Vagina (tissue), 2 donors: Measurements from ENCODE around the gene ALG12. TPM values are rescaled to one million over a fixed set of nuclear protein-coding genes. Genes with fewer than 3 reads are reported as not detected.

Experiments
- DNase-seq, 2 donors: peaks; one replicate each; pipeline ENCODE4 v3.0.0-alpha.2; 2017; ENCODE audit errors: extremely low spot score in 2 of 2
- H3K27ac ChIP-seq: fragments of 200-600 bp; sonication (generic); one replicate; pipeline ENCODE4 v1.5.1; 2019
- H3K27me3 ChIP-seq: fragments of 200-600 bp; sonication (generic); one replicate; pipeline ENCODE4 v1.5.1; 2019
- H3K36me3 ChIP-seq, 2 donors: fragments of 200-600 bp; sonication (generic); one replicate each; pipeline ENCODE4 v1.5.1; 2017 to 2019
- H3K4me1 ChIP-seq: fragments of 200-600 bp; sonication (generic); one replicate; pipeline ENCODE4 v1.5.1; 2019
- H3K4me3 ChIP-seq, 2 donors: fragments of 200-600 bp; sonication (generic); 1 replicate in 1 of 2; 2 replicates in 1 of 2; pipeline ENCODE4 v1.5.1; 2016 to 2019
- H3K9me3 ChIP-seq: fragments of 200-600 bp; sonication (generic); one replicate; pipeline ENCODE4 v1.5.1; 2019
- CTCF ChIP-seq, 3 experiments: fragments of 450-650 bp in 2 of 3; fragments of 200-600 bp in 1 of 3; sonication (generic) in 1 of 3; IDR thresholded peaks; one replicate each; pipeline ENCODE4 v1.5.1; 2017 to 2019; ENCODE audit warnings: antibody characterized with exemption in 3 of 3, mild to moderate bottlenecking in 2 of 3, moderate library complexity in 2 of 3
- POLR2A ChIP-seq, 2 donors: fragments of 450-650 bp; IDR thresholded peaks; one replicate each; pipeline ENCODE4 v1.6.1; 2017; ENCODE audit warnings: antibody characterized with exemption in 2 of 2, mild to moderate bottlenecking in 2 of 2, moderate library complexity in 2 of 2
- POLR2AphosphoS5 ChIP-seq, 2 donors: sonication (generic); formaldehyde crosslinking; IDR thresholded peaks; one replicate each; pipeline ENCODE4 v1.9.0; 2017; ENCODE audit warnings: antibody characterized with exemption in 2 of 2, mild to moderate bottlenecking in 2 of 2, low read depth in 1 of 2; ENCODE audit not compliant: insufficient read depth in 1 of 2
- intact Hi-C: fragments of 100-400 bp; cut with DNase I; formaldehyde crosslinking; loops from one replicate; pipeline ENCODE4 v1.15.1; 2023
- total RNA-seq: library from RNA; depleted of rRNA; stranded (reverse); fragments of >200 nt; gene quantifications from one replicate; pipeline ENCODE4 v1.2.3, GENCODE V29; 2016

The ALG12 gene
- total RNA-seq, 1 donor from 2014 or later: 21.4 TPM

GRCh38 chr22:49906799-49907290, 11.4 kb downstream of the ALG12 start:
- no peaks in the 10 kb centered on the region for H3K9me3 ChIP-seq
- no peaks in the 10 kb centered on the region for H3K4me1 ChIP-seq
- no peaks in the 10 kb centered on the region for H3K27me3 ChIP-seq
- no peak for TF ChIP-seq CTCF (IDR thresholded peaks at IDR 0.05)
- no peak for TF ChIP-seq POLR2AphosphoS5 (IDR thresholded peaks at IDR 0.05; ENCODE audit: insufficient read depth in 1 of 2, low read depth in 1 of 2)
- no peak for TF ChIP-seq POLR2A (IDR thresholded peaks at IDR 0.05)
- DNase-seq: no peak
- intact Hi-C loops: no loop called here
- H3K36me3 ChIP-seq: peaks cover 0 to 57% of the 10 kb centered on the region in 2 donors
- H3K27ac ChIP-seq: no peak overlapping the region
- H3K4me3 ChIP-seq: no peak overlapping the region

GRCh38 chr22:49906071-49906798, 12.0 kb downstream of the ALG12 start:
- no peak overlapping the region for H3K27ac ChIP-seq
- H3K9me3 ChIP-seq: no peaks in the 10 kb centered on the region
- no peaks in the 10 kb centered on the region for H3K4me1 ChIP-seq
- H3K36me3 ChIP-seq: peaks cover 0 to 63% of the 10 kb centered on the region in 2 donors
- no peaks in the 10 kb centered on the region for H3K27me3 ChIP-seq
- no peak for DNase-seq
- H3K4me3 ChIP-seq: no peak overlapping the region
- intact Hi-C loops: no loop called here
- TF ChIP-seq CTCF (IDR thresholded peaks at IDR 0.05) (no peak), POLR2A (IDR thresholded peaks at IDR 0.05) (no peak), POLR2AphosphoS5 (IDR thresholded peaks at IDR 0.05; ENCODE audit: insufficient read depth in 1 of 2, low read depth in 1 of 2) (no peak)

- Histone ChIP-seq H3K36me3 (peaks cover 0 to 62% of the 10 kb centered on the region in 2 donors), H3K27ac (no peak overlapping the region), H3K27me3 (no peaks in the 10 kb centered on the region), H3K4me3 (no peak overlapping the region), H3K4me1 (no peaks in the 10 kb centered on the region), H3K9me3 (no peaks in the 10 kb centered on the region)
- intact Hi-C loops: no loop called here
- TF ChIP-seq CTCF (IDR thresholded peaks at IDR 0.05) (no peak), POLR2A (IDR thresholded peaks at IDR 0.05) (no peak), POLR2AphosphoS5 (IDR thresholded peaks at IDR 0.05; ENCODE audit: insufficient read depth in 1 of 2, low read depth in 1 of 2) (no peak)
- no peak for DNase-seq
These were observed 12.8 kb downstream of the ALG12 start for GRCh38 chr22:49905465-49905864.

- H3K9me3 ChIP-seq: no peaks in the 10 kb centered on the region
- intact Hi-C loops: no loop called here
These were observed 14.2 kb downstream of the ALG12 start for GRCh38 chr22:49904040-49904369.

More at GRCh38 chr22:49904040-49904369, 14.2 kb downstream of the ALG12 start:
- DNase-seq: no peak
- Histone ChIP-seq H3K27ac (no peak overlapping the region), H3K36me3 (peaks cover 0 to 54% of the 10 kb centered on the region in 2 donors), H3K4me1 (no peaks in the 10 kb centered on the region), H3K4me3 (no peak overlapping the region), H3K27me3 (no peaks in the 10 kb centered on the region)
- TF ChIP-seq POLR2AphosphoS5 (IDR thresholded peaks at IDR 0.05; ENCODE audit: insufficient read depth in 1 of 2, low read depth in 1 of 2): no peak
- no peak for TF ChIP-seq CTCF (IDR thresholded peaks at IDR 0.05)
- no peak for TF ChIP-seq POLR2A (IDR thresholded peaks at IDR 0.05)
